Cardiac septum (tissue), 1 donor: ENCODE data around the gene PALLD. TPM values are rescaled to one million over a fixed set of nuclear protein-coding genes. Genes with fewer than 3 reads are reported as not detected.
"Not testable (repeated sequence)": the region's sequence is repeated elsewhere in the genome, so short reads cannot be mapped to it uniquely, and the experiment has no call there.

Experiments used
- DNase-seq: peaks from one replicate; pipeline ENCODE4 v3.0.0-alpha.2; 2020; ENCODE audit warnings: low spot score
- intact Hi-C: fragments of 100-400 bp; cut with DNase I; formaldehyde crosslinking; loops from one replicate; pipeline ENCODE4 v1.14.0; 2022
- total RNA-seq: library from RNA; stranded (reverse); fragmentation: NEBNext Ultra II Directional; extraction: Animal tissue kit (Norgen Biotek cat#: 25700); gene quantifications from one replicate; pipeline ENCODE4 v1.2.1, GENCODE V29; 2021
- donor health status: DM: no; HTN: no; CAD: no.

The PALLD gene
- total RNA-seq, 1 donor from 2014 or later = 705 TPM

DNA sequence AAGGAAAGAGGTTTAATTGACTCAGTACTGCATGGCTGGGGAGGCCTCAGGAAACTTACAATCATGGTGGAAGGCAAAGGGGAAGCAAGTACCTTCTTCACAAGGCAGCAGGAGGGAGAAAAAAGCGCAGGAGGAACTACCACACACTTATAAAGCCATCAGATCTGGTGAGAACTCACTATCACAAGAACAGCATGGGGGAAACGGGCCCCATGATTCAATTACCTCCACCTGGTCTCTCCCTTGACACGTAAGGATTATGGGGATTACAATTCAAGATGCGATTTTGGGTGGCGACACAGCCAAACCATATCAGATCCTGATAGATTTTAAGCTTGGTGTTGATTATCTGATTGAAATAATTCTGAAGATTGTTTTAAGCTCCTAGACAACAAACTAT, 294.5 kb downstream of the PALLD start:
- intact Hi-C loops = no loop called here
- DNase-seq = no peak

DNA sequence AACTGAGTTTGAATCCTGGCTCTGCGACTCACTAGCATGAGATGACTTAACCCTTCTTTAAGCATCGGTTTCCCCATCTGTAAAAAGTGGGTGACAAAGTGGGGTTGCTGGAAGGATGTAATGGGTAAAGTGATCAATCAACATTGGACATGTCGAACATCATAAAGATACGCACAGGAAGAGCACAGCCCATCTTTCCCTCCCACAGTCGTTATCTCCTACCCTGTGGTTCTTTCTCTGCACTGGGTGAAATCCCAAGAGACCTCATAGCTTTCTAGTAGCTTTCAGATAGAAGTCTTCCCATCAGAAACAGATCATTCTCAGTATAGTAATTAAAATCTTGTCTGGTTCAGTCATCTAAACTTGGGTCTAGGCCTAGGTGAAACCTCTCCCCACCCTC, 296.7 kb downstream of the PALLD start:
- intact Hi-C loops = no loop called here
- no peak for DNase-seq

DNA sequence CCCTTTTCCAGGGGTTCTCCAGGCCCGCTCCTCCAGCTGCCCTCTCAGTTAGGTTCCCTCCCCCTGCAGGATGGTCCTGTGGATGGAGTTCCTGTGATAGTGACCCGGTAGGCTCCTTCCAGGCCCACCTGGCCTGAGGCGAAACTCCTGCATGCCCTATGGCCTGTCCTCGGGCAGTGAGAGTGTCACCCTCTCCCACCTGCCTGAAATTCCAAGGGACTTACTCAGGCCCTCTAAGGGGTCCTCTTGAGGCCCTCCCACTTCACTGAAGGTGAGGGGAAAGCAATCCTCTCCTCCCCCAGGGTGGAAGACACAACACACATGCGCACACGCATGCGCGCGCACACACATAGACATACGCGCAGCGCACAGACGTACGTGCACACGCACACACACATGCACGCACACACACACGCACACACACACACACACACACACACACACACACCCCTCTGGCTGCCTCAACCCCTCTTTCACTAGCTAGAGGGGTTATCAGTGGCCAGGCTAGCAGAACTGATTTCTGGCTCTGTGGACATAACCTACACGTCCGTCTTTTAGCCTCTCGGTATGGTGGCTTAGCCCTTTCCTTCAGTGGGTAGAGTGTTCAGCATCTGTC, 297.3 kb downstream of the PALLD start:
- no peak for DNase-seq
- intact Hi-C loops = no loop called here

DNA sequence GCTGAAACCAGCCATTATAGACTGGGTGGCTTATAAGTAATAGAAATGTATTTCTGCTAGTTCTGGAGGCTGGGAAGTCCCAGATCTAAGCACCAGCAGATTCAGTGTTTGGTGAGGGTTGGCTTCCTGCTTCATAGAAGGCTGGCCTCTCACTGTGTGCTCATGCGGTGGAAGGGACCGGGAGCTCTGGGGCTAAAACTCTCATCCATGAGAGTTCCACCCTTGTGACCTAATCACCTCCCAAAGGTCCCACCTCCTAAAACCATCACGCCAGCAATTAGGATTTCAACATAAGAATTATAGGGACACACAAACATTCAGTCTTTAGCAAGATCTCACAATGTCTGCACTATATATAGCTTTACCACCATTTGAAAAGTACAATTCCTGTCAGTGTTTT, 298.0 kb downstream of the PALLD start:
- no peak for DNase-seq
- intact Hi-C loops = no loop called here

DNA sequence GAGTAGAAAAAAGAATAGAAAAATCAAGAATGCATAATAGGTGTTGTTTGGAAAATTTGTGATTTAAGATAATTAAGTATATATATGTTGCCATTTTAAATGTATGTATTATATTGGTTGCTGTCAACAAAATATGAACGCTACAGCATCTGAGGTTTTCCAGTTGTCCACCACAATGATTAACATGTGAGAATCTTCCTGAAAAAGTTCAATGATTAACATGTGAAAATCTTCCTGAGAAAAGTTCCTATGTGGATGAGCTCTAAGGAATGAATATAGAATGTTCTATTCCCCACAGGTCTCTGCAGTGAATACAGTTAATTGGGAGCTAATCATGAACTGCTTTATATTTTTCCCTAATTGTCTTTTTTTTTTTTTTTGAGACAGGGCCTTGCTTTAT, 298.5 kb downstream of the PALLD start:
- DNase-seq = no peak
- intact Hi-C loops = no loop called here

DNA sequence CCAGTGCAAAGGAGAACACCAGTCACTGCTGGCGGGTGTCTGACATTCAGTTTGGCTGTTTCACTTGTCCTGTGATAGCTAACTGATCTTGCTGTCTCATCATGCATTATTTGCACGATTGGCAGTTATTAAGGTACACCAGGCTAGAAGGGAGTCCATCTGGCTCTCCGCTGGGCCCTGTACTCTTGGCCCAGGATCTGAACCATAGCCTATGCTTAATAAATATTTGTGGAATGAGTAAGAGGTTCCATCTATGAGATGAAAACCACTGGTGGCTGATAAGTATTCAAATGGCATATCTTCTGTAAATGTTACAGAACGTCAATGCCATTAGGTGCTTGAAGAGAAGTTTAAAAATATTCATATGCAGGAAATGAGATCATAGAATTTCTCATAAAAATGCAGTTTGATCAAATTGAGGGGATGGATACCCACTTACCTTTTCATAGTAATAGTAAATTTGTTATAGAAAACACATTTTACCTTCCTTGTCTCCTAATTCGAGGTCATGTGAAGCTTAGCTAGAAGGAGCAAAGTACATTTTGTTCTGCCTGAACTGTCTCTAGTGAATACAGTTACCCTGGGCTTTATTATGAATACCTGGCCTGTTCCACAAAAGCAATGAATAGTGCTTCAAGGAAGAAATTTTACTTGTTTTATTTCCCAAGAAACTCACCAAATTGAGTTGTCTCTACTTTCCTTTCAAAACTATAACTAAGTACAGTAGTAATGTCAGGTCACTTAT, 299.7 kb downstream of the PALLD start:
- intact Hi-C loops = no loop called here
- no peak for DNase-seq

DNA sequence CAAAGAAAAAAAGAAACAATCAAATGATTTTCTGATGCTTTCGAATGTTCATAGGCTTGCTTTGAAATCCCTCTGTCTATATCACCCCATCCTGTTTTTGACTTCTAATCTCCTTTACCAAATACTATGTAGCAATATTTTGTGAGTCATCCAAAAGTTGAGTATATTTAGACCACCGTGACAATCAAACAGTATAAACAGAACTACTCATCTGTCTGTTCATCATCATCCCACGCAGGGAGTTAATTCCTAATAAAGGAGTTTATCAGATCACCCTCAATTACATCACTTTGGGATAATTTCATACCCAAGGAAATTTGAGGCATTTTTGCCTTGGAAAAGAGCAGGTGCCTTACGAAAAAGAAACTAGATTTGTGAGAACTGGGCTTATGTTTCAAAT, 300.3 kb downstream of the PALLD start:
- intact Hi-C loops = no loop called here
- no peak for DNase-seq

DNA sequence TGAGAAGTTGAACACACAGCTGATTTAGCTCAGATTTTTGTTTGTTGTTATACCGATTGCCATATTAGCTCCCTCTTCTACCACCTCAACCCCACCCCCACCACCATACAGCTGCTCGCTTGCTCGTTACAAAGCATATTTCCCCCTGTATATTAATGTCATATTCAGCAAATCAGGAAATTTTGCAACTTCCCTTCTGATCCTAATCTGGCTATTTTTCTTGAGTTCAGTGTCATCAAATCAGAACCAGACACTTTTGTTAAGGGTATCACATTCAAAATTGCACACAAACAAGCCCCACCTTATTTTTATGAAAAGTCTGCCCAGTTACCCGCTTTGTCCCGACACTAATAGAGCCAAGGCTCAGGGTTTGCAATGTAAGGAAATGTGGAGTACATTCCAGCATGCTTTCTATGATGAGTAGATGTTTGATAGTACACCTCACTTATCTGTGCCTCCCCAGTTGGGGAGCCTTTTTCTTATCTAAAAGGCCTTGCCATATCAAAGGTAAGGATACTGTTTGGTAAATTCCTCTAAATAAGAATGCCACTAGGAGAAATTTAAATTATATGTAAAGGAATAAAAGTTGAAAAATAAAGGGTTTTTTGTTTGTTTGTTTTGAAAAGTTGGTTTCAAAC, 301.0 kb downstream of the PALLD start:
- DNase-seq = no peak
- intact Hi-C loops = no loop called here

DNA sequence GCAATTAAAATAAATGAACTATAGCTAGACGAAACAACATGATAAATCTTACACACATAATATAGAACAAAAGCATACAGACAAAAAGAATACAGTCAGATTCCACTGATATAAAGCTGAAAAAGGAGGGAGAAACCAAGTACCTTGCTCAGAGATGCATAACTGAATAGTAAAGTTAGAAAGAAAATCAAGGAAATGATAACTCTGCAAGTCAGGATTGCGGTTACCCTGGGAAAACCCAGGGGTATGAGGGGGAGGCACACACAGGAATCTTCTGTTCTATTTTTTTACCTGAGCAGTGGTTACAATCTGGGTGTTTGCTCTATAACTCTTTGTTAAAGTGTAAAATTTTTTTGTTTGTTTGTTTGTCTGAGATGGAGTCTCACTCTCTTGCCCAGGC, 304.1 kb downstream of the PALLD start:
- no peak for DNase-seq

DNA sequence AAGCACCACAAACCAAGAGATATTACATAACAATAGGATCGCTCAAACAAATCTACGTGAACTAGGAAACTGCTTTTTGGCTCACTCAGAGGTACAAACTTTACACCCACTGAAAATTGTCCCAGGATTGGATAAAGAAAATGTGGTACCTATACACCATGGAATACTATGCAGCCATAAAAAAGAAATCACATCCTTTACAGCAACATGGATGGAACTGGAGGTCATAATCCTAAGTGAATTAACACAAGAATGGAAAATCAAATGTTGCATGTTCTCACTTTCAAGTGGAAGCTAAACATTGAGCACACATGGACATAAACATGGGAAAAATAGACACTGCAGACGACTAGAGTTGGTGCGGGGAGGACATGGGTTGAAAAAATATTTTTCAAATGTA, 305.4 kb downstream of the PALLD start:
- intact Hi-C loops = no loop called here
- DNase-seq = no peak

More for the DNA sequence above, 304.1 kb downstream of the PALLD start:
- intact Hi-C loops = no loop called here

DNA sequence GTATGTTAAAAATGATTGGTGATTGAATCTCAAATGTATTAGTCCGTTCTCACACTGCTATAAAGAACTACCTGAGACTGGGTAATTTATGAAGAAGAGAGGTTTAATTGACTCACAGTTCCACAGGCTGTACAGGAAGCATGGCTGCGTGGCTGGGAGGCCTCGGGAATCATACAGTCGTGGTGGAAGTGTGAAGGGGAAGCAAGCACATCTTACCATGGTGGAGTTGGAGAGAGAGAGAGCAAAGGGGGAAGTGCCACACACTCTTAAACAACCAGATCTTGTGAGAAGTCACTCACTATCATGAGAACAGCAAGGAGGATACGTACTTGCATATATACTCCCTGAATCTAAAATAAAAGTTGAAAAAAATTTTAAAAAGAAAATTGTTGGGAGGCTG, 306.2 kb downstream of the PALLD start:
- intact Hi-C loops, DNase-seq: not testable (repeated sequence)

DNA sequence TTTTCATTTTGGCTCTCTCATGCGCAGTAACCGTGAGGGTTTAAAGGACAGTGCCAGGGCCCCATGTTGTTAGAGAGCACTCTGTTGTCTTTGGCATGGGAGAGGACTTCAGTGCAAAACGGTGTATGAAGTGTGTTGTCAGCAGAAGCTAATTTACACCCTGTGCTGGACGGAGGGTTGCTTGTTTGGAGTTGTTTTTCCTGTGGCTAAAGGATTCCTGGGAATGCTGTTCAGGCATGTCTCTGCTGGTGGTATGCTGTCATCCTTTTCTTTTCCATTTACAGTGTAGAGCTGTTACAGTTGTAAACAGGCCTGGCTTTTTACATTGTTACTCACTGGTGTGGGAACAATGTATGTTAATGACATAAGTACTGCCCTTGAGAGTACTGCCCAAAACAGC, 306.9 kb downstream of the PALLD start:
- DNase-seq = no peak
- intact Hi-C loops = no loop called here

DNA sequence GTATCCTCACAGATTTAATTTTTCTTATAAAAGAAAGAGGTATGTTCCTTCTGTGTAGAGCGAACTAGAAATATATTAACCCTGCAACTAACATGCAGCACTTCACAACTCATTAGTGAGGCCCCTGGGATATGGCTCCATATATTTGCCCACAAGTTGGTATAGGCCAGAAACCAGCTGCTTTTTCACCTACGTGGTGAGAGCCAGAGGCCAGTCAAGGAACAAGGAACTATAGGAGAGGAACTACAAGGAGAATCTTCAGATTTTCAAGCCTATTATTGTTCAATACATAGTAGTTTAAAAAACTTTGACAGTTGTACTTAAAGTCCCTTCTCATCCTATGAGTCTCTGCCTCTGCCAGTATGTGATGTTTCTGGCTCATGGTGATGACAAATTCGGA, 307.3 kb downstream of the PALLD start:
- intact Hi-C loops = no loop called here
- no peak for DNase-seq

DNA sequence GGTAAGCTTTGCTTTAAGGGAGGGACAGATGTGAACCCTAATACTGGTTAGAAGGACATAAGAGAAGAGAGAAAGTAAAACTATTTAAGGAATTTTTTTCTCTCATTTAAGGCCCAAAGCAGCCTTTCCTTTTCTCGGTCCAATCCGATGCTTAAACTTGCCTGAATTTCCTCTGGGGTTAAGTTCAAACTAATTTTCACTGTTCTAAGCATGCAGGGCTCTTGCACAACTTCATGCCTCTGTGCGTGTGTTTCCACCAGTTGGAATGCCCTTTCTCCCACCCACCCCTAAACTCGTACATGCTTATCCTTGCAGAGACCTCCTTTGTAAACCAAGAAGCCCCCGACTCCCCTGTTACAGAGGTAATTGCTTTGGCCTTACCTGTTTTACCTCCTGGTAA, 308.5 kb downstream of the PALLD start:
- intact Hi-C loops = no loop called here
- no peak for DNase-seq

DNA sequence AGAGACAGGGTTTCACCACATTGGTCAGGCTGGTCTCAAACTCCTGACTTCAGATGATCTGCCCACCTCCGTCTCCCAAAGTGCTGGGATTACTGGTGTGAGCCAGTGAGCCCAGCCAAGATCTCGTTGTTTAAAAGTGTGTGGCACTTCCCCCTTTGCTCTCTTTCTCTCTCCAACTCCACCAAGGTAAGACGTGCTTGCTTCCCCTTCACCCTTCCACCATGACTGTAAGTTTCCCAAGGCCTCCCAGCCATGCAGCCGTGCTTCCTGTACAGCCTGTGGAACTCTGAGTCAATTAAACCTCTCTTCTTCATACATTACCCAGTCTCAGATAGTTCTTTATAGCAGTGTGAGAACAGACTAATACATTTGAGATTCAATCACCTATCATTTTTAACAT, 309.4 kb downstream of the PALLD start:
- DNase-seq, intact Hi-C loops: not testable (repeated sequence)

DNA sequence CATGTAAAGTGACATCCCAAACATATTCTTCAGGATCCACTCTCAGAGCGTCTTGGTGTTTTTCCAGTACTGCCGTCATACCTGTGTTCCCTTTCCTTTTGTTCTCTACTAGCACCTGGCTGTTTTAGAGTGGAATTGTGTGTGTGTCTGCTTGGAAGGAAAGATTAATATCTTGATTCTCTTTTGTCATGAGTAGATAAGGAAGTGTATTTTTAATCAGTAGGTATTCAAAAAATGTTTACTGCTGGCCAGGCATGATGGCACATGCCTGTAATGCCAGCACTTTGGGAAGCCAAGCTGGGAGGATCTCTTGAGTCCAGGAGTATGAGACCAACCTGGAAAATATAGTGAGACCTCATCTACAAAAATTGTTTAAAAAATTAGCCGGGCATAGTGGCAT, 314.4 kb downstream of the PALLD start:
- no peak for DNase-seq
- intact Hi-C loops = loop anchor here (10.0 kb wide), 1 partner anchor 226 kb away; no protein-coding TSS in a partner anchor

DNA sequence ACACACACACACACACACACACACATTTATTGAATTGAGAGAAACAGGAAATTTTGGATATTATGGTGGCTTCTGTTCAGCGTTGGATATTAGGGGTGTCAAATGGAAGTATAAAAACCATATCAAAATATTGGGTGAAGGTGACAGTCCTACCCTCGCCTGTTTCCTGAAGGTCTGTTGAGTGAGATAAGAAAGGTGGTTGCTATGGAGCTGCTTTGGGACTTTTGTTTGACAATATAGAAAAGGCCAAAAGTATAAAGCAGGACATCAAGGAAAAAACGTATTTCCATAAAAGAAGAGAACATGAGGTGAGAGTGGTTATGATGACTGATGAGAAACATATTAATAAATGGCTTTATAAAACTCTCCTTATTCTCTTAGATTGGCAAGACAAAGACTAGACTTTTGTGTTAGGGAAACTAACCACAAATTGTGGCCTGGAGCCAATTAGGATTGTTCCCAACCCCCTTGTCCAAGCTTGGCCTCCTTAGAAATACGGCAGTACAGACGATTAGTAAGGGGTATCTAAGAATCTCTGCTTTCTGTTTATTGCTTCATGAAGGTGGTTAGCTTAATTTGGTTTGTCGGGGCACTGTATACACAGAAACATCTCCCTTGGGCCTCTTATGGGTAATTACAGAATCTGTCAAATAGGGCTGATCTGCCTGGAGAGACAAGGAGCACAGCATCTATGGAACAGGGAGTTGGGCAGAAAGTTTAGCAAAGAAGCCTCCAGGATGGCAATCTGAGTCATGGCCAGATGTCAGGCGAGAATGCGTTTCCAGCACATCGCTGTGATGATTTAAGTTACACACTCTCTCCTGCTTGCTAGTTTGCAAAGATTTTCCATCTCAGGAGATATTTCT, 315.2 kb downstream of the PALLD start:
- intact Hi-C loops = loop anchor here (10.0 kb wide), 1 partner anchor 227 kb away; no protein-coding TSS in a partner anchor
- DNase-seq = no peak

DNA sequence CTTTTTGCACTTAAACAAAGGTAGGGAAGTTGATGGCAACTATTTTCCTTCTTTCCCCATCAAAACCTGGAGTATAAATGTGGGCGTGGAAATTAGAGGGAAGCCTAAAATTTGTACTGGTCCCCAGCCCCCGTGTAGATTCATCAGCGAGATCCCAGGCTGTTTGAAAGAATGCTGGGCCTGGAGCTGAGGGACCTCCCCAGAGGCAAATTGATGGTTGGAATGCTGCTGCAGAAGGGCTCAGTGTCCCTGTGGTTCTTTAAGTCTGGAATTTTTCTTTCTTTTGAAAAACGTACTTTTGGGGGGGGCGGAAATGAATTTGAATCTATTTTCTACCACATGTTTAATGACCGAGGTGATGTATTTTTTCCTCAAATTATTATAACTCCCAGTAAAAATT, 316.0 kb downstream of the PALLD start:
- intact Hi-C loops = loop anchor here (10.0 kb wide), 1 partner anchor 228 kb away; no protein-coding TSS in a partner anchor
- DNase-seq = no peak

DNA sequence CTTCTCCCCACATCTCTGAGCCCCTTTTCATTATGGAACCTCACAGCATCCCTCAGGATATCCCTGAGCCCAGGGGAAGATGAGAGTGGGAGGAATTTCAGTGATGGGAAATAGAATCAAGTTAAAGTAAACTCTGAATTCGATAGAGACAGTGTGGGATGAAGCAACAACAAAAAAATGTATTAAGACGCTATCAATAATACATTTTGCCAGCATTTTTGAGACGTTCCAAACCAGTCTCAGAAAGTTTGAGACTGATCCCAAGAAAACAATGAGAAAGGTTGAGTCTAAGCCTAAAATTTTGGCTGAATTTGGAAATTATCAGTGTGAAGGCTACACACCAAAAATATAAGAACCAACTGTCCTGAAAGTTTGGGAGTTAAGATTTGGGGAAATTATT, 317.0 kb downstream of the PALLD start:
- intact Hi-C loops = loop anchor here (10.0 kb wide), 1 partner anchor 229 kb away; no protein-coding TSS in a partner anchor
- no peak for DNase-seq
